NCI-H82 (cell line): ENCODE data around the gene GPR68.
"Not testable (repeated sequence)": the region's sequence is repeated elsewhere in the genome, so short reads cannot be mapped to it uniquely, and the experiment has no call there.

Experiments
- DNase-seq: peaks from one replicate; lab custom pipeline; 2025; lab: John Stamatoyannopoulos, UW

The GPR68 gene

GRCh38 chr14:91252871-91253794, 8.6 kb upstream of the GPR68 start:
- peak; percentile 41 for DNase-seq

- no peak for DNase-seq
Measured at GRCh38 chr14:91250912-91251311, 6.4 kb upstream of the GPR68 start.

- DNase-seq, result peak; percentile 27
Measured at GRCh38 chr14:91249841-91250616, 5.5 kb upstream of the GPR68 start.

- DNase-seq, result no peak
Measured at GRCh38 chr14:91246051-91246852, 1.7 kb upstream of the GPR68 start.

- DNase-seq, result not testable (repeated sequence)
Measured at GRCh38 chr14:91245616-91246015, 1.1 kb upstream of the GPR68 start.

- no peak for DNase-seq
Measured at GRCh38 chr14:91245029-91245428, 525 bp upstream of the GPR68 start.

GRCh38 chr14:91243074-91243471, 1.4 kb downstream of the GPR68 start:
- DNase-seq, result no peak

- DNase-seq, result no peak
Measured at GRCh38 chr14:91242635-91243034, 1.9 kb downstream of the GPR68 start.

GRCh38 chr14:91241863-91242262, 2.6 kb downstream of the GPR68 start:
- no peak for DNase-seq

GRCh38 chr14:91238661-91239060, 5.8 kb downstream of the GPR68 start:
- DNase-seq, result no peak

- no peak for DNase-seq
Measured at GRCh38 chr14:91238085-91238484, 6.4 kb downstream of the GPR68 start.

GRCh38 chr14:91237219-91237618, 7.3 kb downstream of the GPR68 start:
- DNase-seq, result no peak

- no peak for DNase-seq
Measured at GRCh38 chr14:91235841-91236240, 8.7 kb downstream of the GPR68 start.

GRCh38 chr14:91234791-91235114, 9.8 kb downstream of the GPR68 start:
- DNase-seq, result no peak

GRCh38 chr14:91233936-91234790, 10.3 kb downstream of the GPR68 start:
- DNase-seq, result no peak

GRCh38 chr14:91232603-91233002, 11.9 kb downstream of the GPR68 start:
- DNase-seq, result no peak

GRCh38 chr14:91232052-91232451, 12.5 kb downstream of the GPR68 start:
- DNase-seq, result no peak

- peak; percentile 95 for DNase-seq
Measured at GRCh38 chr14:91231446-91231845, 13.1 kb downstream of the GPR68 start.

- DNase-seq, result peak; percentile 6
Measured at GRCh38 chr14:91230397-91231035, 14.0 kb downstream of the GPR68 start.

GRCh38 chr14:91229743-91230200, 14.7 kb downstream of the GPR68 start:
- DNase-seq, result no peak

GRCh38 chr14:91229005-91229382, 15.5 kb downstream of the GPR68 start:
- DNase-seq, result no peak
